HG03095 (cell line): ENCODE data around the gene ARHGAP15.
A peak's percentile ranks its signal among the peaks of the same experiment; 100 is the strongest.
"Not testable (repeated sequence)": the region's sequence is repeated elsewhere in the genome, so short reads cannot be mapped to it uniquely, and the experiment has no call there.

Experiments used
- ATAC-seq: cut with Tn5 transposase; IDR thresholded peaks from one replicate; pipeline ENCODE4 v1.9.1; 2021; ENCODE audit warnings: moderate library complexity; ENCODE audit not compliant: unreplicated experiment

Gene ARHGAP15

GRCh38 chr2:143128681-143129580, at the start of gene ARHGAP15:
Gene ARHGAP15, plus strand, starts transcription at chr2:143129419.
- peak; percentile 81 for ATAC-seq

DNA sequence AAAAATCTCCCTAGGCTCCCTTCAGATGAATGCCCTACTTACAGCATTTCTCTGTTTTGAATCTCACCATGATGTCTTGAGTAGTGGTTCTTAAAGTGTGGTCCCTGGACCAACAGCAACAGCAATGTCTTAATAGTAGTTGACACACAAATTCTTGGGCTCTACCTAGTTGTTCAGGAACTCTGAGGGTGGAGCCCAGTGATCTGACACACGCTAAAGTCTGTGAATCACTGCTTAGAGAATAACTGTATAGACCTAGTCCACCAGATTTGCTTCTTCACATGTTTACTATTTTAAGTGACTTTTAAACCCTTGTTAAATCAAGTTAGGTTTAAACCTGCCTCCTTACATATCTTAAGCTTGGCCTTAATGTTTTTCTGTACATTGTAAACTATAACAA, 47.6 kb upstream of the ARHGAP15 start:
- ATAC-seq, result no peak

- ATAC-seq, result no peak
Measured at GRCh38 chr2:143083636-143084035, 45.6 kb upstream of the ARHGAP15 start.

- no peak for ATAC-seq
Measured at GRCh38 chr2:143084462-143084861, 44.8 kb upstream of the ARHGAP15 start.

- ATAC-seq, result peak; percentile 71
Measured at GRCh38 chr2:143085125-143085784, 44.0 kb upstream of the ARHGAP15 start.

GRCh38 chr2:143087033-143087432, 42.2 kb upstream of the ARHGAP15 start:
- ATAC-seq, result no peak

DNA sequence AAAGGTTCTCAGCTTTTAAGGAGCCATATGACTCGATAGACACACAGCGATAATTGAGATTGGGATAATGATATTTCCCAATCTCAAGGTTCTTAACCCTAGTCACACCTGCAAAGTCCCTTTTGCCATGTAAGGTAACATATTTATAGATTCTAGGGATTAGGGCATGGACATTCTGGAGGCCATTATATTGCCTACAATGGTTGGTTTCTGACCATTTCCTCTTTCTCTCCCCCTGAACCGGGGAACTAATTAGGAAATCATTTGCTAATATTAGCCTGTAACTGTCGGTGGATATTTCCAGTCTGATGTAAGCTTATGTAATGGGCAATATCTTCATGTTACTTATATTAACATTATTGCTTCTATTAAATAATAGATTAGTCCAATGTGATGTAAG, 40.8 kb upstream of the ARHGAP15 start:
- no peak for ATAC-seq

DNA sequence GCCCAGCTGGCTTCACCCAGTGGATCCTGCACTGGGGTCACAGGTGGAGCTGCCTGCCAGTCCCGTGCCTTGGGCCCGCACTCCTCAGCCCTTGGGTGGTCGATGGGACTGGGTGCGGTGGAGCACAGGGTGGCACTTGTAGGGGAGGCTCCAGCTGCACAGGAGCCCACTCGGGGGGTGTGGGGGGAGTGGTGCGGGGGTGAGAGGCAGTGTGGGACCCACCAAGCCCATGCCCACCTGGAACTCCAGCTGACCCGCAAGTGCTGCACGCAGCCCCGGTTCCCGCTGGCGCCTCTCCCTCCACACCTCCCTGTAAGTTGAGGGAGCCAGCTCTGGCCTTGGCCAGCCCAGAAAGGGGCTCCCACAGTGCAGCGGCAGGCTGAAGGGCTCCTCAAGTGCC, 39.7 kb upstream of the ARHGAP15 start:
- not testable (repeated sequence) for ATAC-seq

GRCh38 chr2:143110758-143111428, 18.3 kb upstream of the ARHGAP15 start:
- ATAC-seq, result peak; percentile 90

GRCh38 chr2:143117225-143117624, 12.0 kb upstream of the ARHGAP15 start:
- no peak for ATAC-seq

- ATAC-seq, result no peak
Measured at GRCh38 chr2:143121079-143121478, 8.1 kb upstream of the ARHGAP15 start.

GRCh38 chr2:143121957-143122356, 7.3 kb upstream of the ARHGAP15 start:
- ATAC-seq, result no peak

DNA sequence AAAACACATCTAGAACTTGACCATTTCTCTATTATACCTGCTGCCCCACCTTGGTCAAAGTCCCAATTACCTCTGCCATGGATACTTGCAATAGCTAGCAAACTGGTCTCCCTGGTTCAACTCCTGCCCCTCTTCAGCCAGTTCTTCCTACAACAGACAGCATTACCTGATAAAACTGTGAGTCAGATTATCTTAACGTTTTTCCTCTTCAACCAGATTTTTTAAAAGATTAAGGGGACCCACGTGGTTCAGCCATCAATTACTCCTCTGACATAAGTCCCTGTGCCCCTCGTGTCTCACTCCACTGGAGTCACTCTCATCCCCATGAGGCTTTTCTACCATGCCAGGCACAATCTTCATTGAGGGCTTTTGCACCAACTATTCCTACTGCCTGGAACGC, 5.3 kb upstream of the ARHGAP15 start:
- ATAC-seq, result no peak

DNA sequence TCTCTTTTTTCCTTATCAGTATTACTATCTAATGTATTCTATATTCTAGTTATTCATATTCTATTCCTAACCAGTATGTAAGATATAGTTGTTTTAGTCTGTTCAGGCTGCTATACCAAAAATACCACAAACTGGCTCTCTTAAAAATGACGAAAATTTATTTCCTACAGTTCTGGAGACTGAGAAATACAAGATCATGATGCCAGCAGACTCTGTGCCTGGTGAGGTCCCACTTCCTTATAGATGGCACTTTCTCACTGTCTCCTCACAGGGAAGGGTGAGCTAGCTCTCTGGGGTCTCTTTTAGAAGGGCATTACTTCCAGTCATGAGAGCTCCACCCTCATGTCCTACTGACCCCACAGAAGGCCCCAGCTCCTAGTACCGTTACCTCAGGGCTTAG, 4.8 kb upstream of the ARHGAP15 start:
- ATAC-seq, result no peak

DNA sequence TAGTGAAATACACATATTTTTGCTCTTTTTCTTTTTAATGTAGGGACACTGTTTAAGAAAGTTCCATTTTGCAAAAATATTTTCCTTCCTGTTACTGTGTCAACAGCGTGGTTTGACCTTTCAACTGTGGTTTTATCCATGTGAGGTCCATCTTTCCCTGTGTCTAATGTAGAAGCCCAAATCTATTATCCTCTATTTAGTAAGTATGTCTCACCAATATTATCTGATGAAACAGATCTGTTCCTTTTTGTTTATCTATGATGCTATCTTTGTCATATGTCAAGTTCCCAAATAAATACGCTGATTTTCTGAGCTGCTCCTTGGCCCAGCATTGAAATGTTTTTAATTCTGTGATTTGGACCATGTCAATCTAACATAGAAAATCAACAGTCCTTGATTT, 3.5 kb upstream of the ARHGAP15 start:
- no peak for ATAC-seq

DNA sequence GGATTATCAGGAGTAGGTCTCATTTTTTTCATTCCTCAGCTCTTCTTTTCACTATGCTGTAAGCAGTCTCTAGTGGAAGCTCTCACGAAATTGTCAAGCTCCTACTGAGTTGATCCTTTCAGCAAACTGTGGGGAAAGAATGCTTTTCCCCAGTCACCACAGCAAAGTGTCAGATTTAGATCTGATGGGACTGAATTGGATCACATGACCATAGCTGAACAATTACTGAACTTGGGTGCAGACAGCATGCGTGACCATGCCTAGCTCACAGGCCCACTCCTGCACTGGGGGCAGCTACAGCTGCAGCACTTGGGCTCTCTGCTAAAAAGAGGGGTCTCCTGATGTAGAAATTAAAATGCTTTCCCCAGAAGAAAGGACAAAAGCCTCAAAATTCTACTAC, 3.1 kb downstream of the ARHGAP15 start:
- ATAC-seq, result peak; percentile 26

GRCh38 chr2:143133783-143134182, 4.6 kb downstream of the ARHGAP15 start:
- ATAC-seq, result no peak

- ATAC-seq, result no peak
Measured at GRCh38 chr2:143138292-143138691, 9.1 kb downstream of the ARHGAP15 start.

GRCh38 chr2:143139835-143140393, 10.7 kb downstream of the ARHGAP15 start:
- ATAC-seq, result no peak

DNA sequence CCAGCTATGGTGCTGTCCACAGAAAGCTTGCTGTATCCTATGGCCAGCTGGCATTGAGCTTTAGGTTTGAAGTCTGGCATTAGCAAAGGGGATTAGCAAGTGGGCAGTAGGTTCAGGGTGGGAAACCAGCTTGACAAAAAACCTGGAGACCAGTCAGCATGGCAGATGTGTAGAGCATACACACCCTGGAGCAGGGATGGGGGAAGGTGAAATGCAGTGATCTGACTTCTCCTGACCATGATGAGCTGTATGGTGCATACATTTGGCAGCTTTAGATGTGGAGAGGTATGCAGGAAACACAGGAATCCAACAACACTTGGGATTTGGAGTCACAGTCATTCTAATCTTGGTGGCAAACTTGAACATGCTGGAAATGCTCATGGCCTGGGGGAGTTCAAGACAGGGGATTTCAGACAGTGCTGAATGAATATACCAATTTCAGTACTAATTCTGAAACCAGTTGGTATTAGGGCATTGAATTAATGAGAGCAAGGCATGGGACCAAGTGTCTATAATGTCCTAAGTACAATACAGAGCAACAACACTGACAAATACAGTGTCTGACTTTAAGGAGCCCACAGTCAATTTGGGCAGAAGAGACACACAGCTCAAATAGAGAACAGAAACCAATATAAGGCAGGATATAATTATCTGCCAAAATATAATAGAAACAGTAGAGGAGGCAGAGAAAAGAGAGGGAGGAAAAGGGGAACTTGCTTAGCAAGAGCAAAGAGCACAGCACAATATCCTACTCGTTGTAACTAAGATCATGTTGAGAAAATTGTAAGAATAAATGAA, 11.8 kb downstream of the ARHGAP15 start:
- ATAC-seq, result peak; percentile 82

DNA sequence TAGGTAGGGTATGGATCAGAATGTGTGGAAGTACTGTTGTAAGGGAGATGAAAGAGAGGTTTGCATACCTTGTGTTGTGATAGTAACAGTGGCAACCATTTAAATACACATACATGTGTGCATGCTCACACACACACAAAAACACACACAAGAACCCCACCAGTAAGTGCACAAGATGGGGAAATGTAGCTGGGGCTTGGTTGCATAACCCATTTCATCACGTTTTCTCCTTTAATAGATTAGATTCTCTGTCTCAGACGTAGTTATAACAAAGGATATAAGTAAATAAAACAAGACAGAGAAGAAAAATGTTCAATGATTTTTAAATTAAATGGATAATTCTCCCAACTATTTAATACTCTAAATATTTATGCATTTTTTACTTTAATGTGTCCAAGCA, 13.4 kb downstream of the ARHGAP15 start:
- ATAC-seq, result no peak
